H9 (cell line): ENCODE measurements around the gene PLEKHA5. TPM values are rescaled to one million over a fixed set of nuclear protein-coding genes. Genes with fewer than 3 reads are reported as not detected.

Experiments
- DNase-seq: peaks from one replicate; pipeline ENCODE4 v3.0.0-alpha.2; 2017
- H2AFZ ChIP-seq: one replicate; pipeline ENCODE4 v1.6.1; 2013; ENCODE audit warnings: mild to moderate bottlenecking, low read length, control low read depth, moderate library complexity
- H2AK5ac ChIP-seq: 2 replicates; pipeline ENCODE4 v1.6.1; 2013; ENCODE audit warnings: low read length, control low read depth, mixed read lengths; ENCODE audit not compliant: insufficient read length
- H2BK120ac ChIP-seq: one replicate; pipeline ENCODE4 v1.6.1; 2013; ENCODE audit warnings: low read depth, mild to moderate bottlenecking, low read length, control low read depth, inconsistent platforms; ENCODE audit not compliant: poor library complexity, severe bottlenecking
- H2BK12ac ChIP-seq: 2 replicates; pipeline ENCODE4 v1.6.1; 2013; ENCODE audit warnings: low read length, control low read depth, mixed read lengths, low read depth; ENCODE audit not compliant: insufficient read length
- H2BK15ac ChIP-seq: 2 replicates; pipeline ENCODE4 v1.6.1; 2013; ENCODE audit warnings: low read depth, low read length, control low read depth
- H2BK20ac ChIP-seq: one replicate; pipeline ENCODE4 v1.6.1; 2013; ENCODE audit warnings: low read depth, mild to moderate bottlenecking, low read length, control low read depth, inconsistent platforms; ENCODE audit not compliant: poor library complexity, severe bottlenecking
- H2BK5ac ChIP-seq: 2 replicates; pipeline ENCODE4 v1.6.1; 2013; ENCODE audit warnings: low read length, control low read depth, mixed read lengths; ENCODE audit not compliant: insufficient read length
- H3K14ac ChIP-seq: 2 replicates; pipeline ENCODE4 v1.6.1; 2013; ENCODE audit warnings: low read length, control low read depth; ENCODE audit not compliant: insufficient read depth
- H3K18ac ChIP-seq: 2 replicates; pipeline ENCODE4 v1.6.1; 2013; ENCODE audit warnings: low read depth, mild to moderate bottlenecking, mixed read lengths, low read length, control low read depth; ENCODE audit not compliant: insufficient read length
- H3K23ac ChIP-seq: 2 replicates; pipeline ENCODE4 v1.6.1; 2013; ENCODE audit warnings: low read length, control low read depth, mixed read lengths, low read depth; ENCODE audit not compliant: insufficient read length
- H3K23me2 ChIP-seq: 2 replicates; pipeline ENCODE4 v1.6.1; 2013; ENCODE audit warnings: low read depth, mild to moderate bottlenecking, mixed read lengths, low read length, control low read depth; ENCODE audit not compliant: insufficient read length, poor library complexity, severe bottlenecking
- H3K27ac ChIP-seq: 2 replicates; pipeline ENCODE4 v1.5.1; 2013; ENCODE audit warnings: low read length, control low read depth, mixed read lengths, low read depth; ENCODE audit not compliant: insufficient read length
- H3K27me3 ChIP-seq: 2 replicates; pipeline ENCODE4 v1.6.1; 2013; ENCODE audit warnings: low read length, control low read depth, inconsistent platforms; ENCODE audit not compliant: insufficient read depth
- H3K4ac ChIP-seq: 2 replicates; pipeline ENCODE4 v1.6.1; 2013; ENCODE audit warnings: low read depth, mild to moderate bottlenecking, control low read depth, inconsistent platforms, low read length, moderate library complexity
- H3K4me1 ChIP-seq: 2 replicates; pipeline ENCODE4 v1.6.1; 2013; ENCODE audit warnings: low read length, control low read depth, inconsistent platforms; ENCODE audit not compliant: insufficient read depth
- H3K4me2 ChIP-seq: 2 replicates; pipeline ENCODE4 v1.6.1; 2013; ENCODE audit warnings: low read length, control low read depth, mixed read lengths; ENCODE audit not compliant: insufficient read length, insufficient read depth
- H3K56ac ChIP-seq: 2 replicates; pipeline ENCODE4 v1.6.1; 2013; ENCODE audit warnings: low read depth, mild to moderate bottlenecking, mixed read lengths, low read length, control low read depth; ENCODE audit not compliant: insufficient read length
- H3K79me1 ChIP-seq: 2 replicates; pipeline ENCODE4 v1.6.1; 2013; ENCODE audit warnings: low read depth, mild to moderate bottlenecking, moderate library complexity, low read length, control low read depth, inconsistent platforms; ENCODE audit not compliant: insufficient read depth, poor library complexity, severe bottlenecking
- H3K79me2 ChIP-seq: 2 replicates; pipeline ENCODE4 v1.6.1; 2013; ENCODE audit warnings: low read length, control low read depth, inconsistent platforms; ENCODE audit not compliant: insufficient read depth
- H3K9ac ChIP-seq: 2 replicates; pipeline ENCODE4 v1.6.1; 2013; ENCODE audit warnings: low read length, control low read depth, mixed read lengths; ENCODE audit not compliant: insufficient read length; ENCODE audit errors: extremely low read depth
- H3K9me3 ChIP-seq: one replicate; pipeline ENCODE4 v1.6.1; 2013; ENCODE audit warnings: low read depth, low read length, inconsistent platforms; ENCODE audit not compliant: control insufficient read depth
- H3T11ph ChIP-seq: one replicate; pipeline ENCODE4 v1.6.1; 2013; ENCODE audit warnings: mild to moderate bottlenecking, low read length, control low read depth, inconsistent platforms
- H4K20me1 ChIP-seq: one replicate; pipeline ENCODE4 v1.6.1; 2013; ENCODE audit not compliant: control insufficient read depth, insufficient read length, insufficient read depth
- H4K5ac ChIP-seq: 2 replicates; pipeline ENCODE4 v1.6.1; 2013; ENCODE audit warnings: low read depth, mild to moderate bottlenecking, mixed read lengths, low read length, control low read depth; ENCODE audit not compliant: insufficient read length
- H4K8ac ChIP-seq: replicated peaks from 2 replicates; pipeline ENCODE4 v1.6.1; 2013; ENCODE audit warnings: low read length, control low read depth, mixed read lengths, low read depth; ENCODE audit not compliant: insufficient read length
- H4K91ac ChIP-seq: 2 replicates; pipeline ENCODE4 v1.6.1; 2013; ENCODE audit warnings: low read depth, mild to moderate bottlenecking, moderate library complexity, mixed read lengths, low read length, control low read depth; ENCODE audit not compliant: insufficient read length
- H3K27ac Mint-ChIP-seq, 3 experiments: 2 replicates in 2 of 3; 3 replicates in 1 of 3; pipeline ENCODE4 v1.8.0; 2020 to 2021; ENCODE audit warnings: mixed read lengths in 3 of 3, mild to moderate bottlenecking in 1 of 3, moderate library complexity in 1 of 3
- H3K27me3 Mint-ChIP-seq: 2 replicates; pipeline ENCODE4 v1.8.0; 2021; ENCODE audit warnings: low read depth, mild to moderate bottlenecking, moderate library complexity, mixed read lengths
- H3K36me3 Mint-ChIP-seq, 3 experiments: 2 replicates in 2 of 3; 3 replicates in 1 of 3; pipeline ENCODE4 v1.8.0; 2020 to 2021; ENCODE audit warnings: low read depth in 3 of 3, mixed read lengths in 3 of 3; ENCODE audit not compliant: insufficient read depth in 1 of 3
- H3K4me1 Mint-ChIP-seq, 2 experiments: 2 replicates each; pipeline ENCODE4 v1.8.0; 2020; ENCODE audit warnings: mixed read lengths in 2 of 2
- H3K4me3 Mint-ChIP-seq, 2 experiments: 2 replicates in 1 of 2; 3 replicates in 1 of 2; pipeline ENCODE4 v1.8.0; 2020 to 2021; ENCODE audit warnings: mild to moderate bottlenecking in 2 of 2, mixed read lengths in 2 of 2, moderate library complexity in 1 of 2
- H3K9me3 Mint-ChIP-seq, 2 experiments: 2 replicates in 1 of 2; 3 replicates in 1 of 2; pipeline ENCODE4 v1.8.0; 2020; ENCODE audit warnings: mild to moderate bottlenecking in 2 of 2, mixed read lengths in 2 of 2, moderate library complexity in 1 of 2
- WGBS: extraction: QIAGEN DNeasy Blood & Tissue Kit; methylation state at CpG from one replicate; pipeline ENCODE4 v1.1.7; 2013; ENCODE audit warnings: missing lambda C conversion rate, low lambda C conversion rate, mixed read lengths; ENCODE audit not compliant: insufficient read length; ENCODE audit errors: extremely low coverage; 5-methylcytosine and 5-hydroxymethylcytosine counted together
- total RNA-seq: library from RNA; stranded (reverse); gene quantifications from 2 replicates; pipeline ENCODE4 v1.2.1, GENCODE V29; 2021
- TF ChIP-seq, protein P1 (sequence below): fragments of 200-600 bp; sonication (generic); conservative IDR thresholded peaks from 3 replicates; pipeline ENCODE4 v1.8.0; 2021; ENCODE audit warnings: antibody characterized with exemption, mild to moderate bottlenecking

The PLEKHA5 gene
- total RNA-seq, 1 experiment from 2014 or later: 86.7 TPM

DNA sequence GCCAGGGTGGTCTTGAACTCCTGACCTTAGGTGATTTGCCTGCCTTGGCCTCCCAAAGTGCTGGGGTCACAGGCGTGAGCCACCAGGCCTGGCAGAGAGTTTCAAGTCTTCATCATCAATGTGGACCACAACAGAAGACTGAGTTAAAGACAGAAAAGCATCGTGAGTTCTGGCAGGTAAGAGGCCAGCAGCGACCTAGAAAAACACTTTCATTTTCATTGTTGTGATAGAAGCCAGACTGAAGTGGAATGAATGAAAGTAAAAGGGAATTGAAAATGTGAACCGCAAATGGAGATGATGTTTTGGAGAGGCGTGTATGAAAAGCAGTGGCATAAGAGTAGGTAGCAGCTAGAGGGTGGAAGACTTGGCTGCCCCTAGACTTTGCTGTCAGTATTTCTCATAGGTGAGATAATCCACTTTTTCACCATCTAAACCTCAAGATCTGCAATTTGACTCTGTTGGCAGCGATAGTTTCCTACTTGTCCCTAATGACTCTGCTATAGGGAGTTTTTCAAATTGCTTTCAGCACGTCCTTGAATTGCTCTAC is 47.1 kb upstream of the PLEKHA5 start:
- Histone ChIP-seq H3K27ac (no peak overlapping the region), H3K79me1 (no peaks in the 10 kb centered on the region), H2AFZ (no peak overlapping the region), H2BK5ac (no peak overlapping the region), H3K56ac (no peak overlapping the region), H4K5ac (no peak overlapping the region), H4K20me1 (no peaks in the 10 kb centered on the region), H3K18ac (no peak overlapping the region), H2BK15ac (no peak overlapping the region), H4K8ac (no peak overlapping the region), H3K4me2 (no peak overlapping the region), H4K91ac (no peak overlapping the region), H3K9me3 (no peaks in the 10 kb centered on the region), H3K23ac (no peak overlapping the region), H3K27me3 (no peaks in the 10 kb centered on the region), H3K23me2 (no peaks in the 10 kb centered on the region), H2BK120ac (no peak overlapping the region), H3T11ph (no peak overlapping the region), H3K4me1 (no peaks in the 10 kb centered on the region), H3K14ac (no peak overlapping the region), H3K4ac (no peak overlapping the region), H2BK12ac (no peak overlapping the region), H3K9ac (no peak overlapping the region), H3K79me2 (no peaks in the 10 kb centered on the region), H2BK20ac (no peak overlapping the region), H2AK5ac (no peak overlapping the region)
- Mint-ChIP-seq H3K4me1 (no peaks in the 10 kb centered on the region; a peak in 1 of 4 replicates), H3K27ac (no peak overlapping the region), H3K4me3 (no peak overlapping the region), H3K27me3 (no peaks in the 10 kb centered on the region), H3K9me3 (peaks cover 2 to 5% of the 10 kb centered on the region in 2 experiments; a peak in 2 of 5 replicates), H3K36me3 (peaks cover 0 to 9% (median 1%) of the 10 kb centered on the region in 3 experiments; a peak in 3 of 7 replicates)
- 100% methylated on average over 2 of the region's 7 CpGs for WGBS
- DNase-seq: no peak
- TF ChIP-seq, protein P1, sequence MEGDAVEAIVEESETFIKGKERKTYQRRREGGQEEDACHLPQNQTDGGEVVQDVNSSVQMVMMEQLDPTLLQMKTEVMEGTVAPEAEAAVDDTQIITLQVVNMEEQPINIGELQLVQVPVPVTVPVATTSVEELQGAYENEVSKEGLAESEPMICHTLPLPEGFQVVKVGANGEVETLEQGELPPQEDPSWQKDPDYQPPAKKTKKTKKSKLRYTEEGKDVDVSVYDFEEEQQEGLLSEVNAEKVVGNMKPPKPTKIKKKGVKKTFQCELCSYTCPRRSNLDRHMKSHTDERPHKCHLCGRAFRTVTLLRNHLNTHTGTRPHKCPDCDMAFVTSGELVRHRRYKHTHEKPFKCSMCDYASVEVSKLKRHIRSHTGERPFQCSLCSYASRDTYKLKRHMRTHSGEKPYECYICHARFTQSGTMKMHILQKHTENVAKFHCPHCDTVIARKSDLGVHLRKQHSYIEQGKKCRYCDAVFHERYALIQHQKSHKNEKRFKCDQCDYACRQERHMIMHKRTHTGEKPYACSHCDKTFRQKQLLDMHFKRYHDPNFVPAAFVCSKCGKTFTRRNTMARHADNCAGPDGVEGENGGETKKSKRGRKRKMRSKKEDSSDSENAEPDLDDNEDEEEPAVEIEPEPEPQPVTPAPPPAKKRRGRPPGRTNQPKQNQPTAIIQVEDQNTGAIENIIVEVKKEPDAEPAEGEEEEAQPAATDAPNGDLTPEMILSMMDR: no peak
